Eye (tissue), 1 donor: Measurements from ENCODE around the gene TSPAN10.
A peak's percentile ranks its signal among the peaks of the same experiment; 100 is the strongest.
"Not testable (repeated sequence)": the region's sequence is repeated elsewhere in the genome, so short reads cannot be mapped to it uniquely, and the experiment has no call there.

Source experiments
- DNase-seq: peaks from one replicate; pipeline ENCODE4 v3.0.0-alpha.2; 2015

TSPAN10 gene

GRCh38 chr17:81636505-81637288, at the start of gene TSPAN10, which contains the start of gene NPLOC4:
TSPAN10 (plus strand) TSS chr17:81637196; CDS start chr17:81642413, 5,217 bp downstream.
NPLOC4 (minus strand) TSS chr17:81637112; CDS start chr17:81636930, 182 bp downstream.
- DNase-seq = peak; percentile 95

GRCh38 chr17:81589612-81590011, 47.4 kb upstream of the TSPAN10 start:
- no peak for DNase-seq

GRCh38 chr17:81590121-81590520, 46.9 kb upstream of the TSPAN10 start:
- no peak for DNase-seq

GRCh38 chr17:81591971-81592370, 45.0 kb upstream of the TSPAN10 start:
- DNase-seq = no peak

GRCh38 chr17:81593105-81593871, 43.7 kb upstream of the TSPAN10 start:
- no peak for DNase-seq

GRCh38 chr17:81599719-81600486, 37.1 kb upstream of the TSPAN10 start:
- DNase-seq = no peak

GRCh38 chr17:81601525-81602120, 35.4 kb upstream of the TSPAN10 start:
- peak; percentile 91 for DNase-seq

GRCh38 chr17:81603846-81604610, 33.0 kb upstream of the TSPAN10 start:
- no peak for DNase-seq

GRCh38 chr17:81607431-81607830, 29.6 kb upstream of the TSPAN10 start:
- no peak for DNase-seq

GRCh38 chr17:81608082-81608481, 28.9 kb upstream of the TSPAN10 start:
- DNase-seq = no peak

GRCh38 chr17:81608605-81609004, 28.4 kb upstream of the TSPAN10 start:
- no peak for DNase-seq

GRCh38 chr17:81609541-81610311, 27.3 kb upstream of the TSPAN10 start:
- peak; percentile 5 for DNase-seq

GRCh38 chr17:81612172-81612970, 24.6 kb upstream of the TSPAN10 start:
- peak; percentile 66 for DNase-seq

GRCh38 chr17:81615401-81615930, 21.5 kb upstream of the TSPAN10 start:
- DNase-seq = no peak

GRCh38 chr17:81616877-81617276, 20.1 kb upstream of the TSPAN10 start:
- no peak for DNase-seq

GRCh38 chr17:81618307-81618706, 18.7 kb upstream of the TSPAN10 start:
- not testable (repeated sequence) for DNase-seq

- no peak for DNase-seq
These were observed 15.4 kb upstream of the TSPAN10 start for GRCh38 chr17:81621494-81622130.

- DNase-seq = no peak
These were observed 6.7 kb upstream of the TSPAN10 start for GRCh38 chr17:81630274-81630673.

- DNase-seq = no peak
These were observed 5.5 kb upstream of the TSPAN10 start for GRCh38 chr17:81631482-81631881.
